Measurements from ENCODE around the gene EPB41L4A.
"Not testable (repeated sequence)": the region's sequence is repeated elsewhere in the genome, so short reads cannot be mapped to it uniquely, and the experiment has no call there.

Gene EPB41L4A, protein sequence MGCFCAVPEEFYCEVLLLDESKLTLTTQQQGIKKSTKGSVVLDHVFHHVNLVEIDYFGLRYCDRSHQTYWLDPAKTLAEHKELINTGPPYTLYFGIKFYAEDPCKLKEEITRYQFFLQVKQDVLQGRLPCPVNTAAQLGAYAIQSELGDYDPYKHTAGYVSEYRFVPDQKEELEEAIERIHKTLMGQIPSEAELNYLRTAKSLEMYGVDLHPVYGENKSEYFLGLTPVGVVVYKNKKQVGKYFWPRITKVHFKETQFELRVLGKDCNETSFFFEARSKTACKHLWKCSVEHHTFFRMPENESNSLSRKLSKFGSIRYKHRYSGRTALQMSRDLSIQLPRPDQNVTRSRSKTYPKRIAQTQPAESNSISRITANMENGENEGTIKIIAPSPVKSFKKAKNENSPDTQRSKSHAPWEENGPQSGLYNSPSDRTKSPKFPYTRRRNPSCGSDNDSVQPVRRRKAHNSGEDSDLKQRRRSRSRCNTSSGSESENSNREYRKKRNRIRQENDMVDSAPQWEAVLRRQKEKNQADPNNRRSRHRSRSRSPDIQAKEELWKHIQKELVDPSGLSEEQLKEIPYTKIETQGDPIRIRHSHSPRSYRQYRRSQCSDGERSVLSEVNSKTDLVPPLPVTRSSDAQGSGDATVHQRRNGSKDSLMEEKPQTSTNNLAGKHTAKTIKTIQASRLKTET

DNA sequence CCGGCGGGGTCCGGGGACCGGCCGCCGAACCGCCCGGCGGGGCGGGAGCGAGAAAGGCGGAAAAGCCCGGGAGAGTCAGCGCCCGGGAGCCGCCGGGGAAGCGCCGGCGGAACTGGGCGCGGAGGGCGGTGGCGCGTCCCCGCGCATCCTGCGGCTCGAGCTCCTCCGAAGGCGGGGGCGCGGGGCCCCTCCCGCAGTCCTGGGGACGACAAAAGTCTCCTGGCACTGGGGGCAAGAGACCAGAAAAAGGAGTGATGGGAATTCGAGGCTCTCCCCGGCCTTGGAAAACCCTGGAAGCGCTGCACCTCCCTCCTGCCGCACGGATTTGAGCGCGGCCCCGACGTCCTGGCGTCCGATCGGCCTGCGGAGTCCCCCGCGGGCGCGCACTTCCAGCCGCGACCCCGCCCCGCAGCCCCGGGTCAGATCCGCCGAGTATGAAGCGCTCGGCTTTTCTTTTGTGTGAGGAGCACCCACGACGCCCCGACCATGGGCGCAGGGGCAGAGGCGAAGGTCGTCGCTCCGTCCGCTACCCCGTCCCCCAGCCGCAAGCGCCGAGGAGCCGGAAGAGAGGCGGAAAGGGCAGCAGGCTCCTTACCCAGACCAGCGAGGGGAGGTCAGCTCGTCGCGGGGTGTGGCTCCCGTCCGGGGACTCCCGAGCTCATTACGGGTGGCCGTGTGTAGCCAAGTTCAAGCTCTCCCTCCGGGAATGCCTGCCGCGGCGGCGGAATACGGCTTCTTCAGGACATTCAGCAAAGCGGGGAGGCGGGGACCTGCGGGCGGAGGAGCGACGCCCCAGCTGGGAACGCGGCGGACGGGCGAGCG lies at the start of gene EPB41L4A:
TSS of gene EPB41L4A (minus strand) at position 114 of the 822 bp plus-strand sequence. CDS start 238 bp downstream, outside the sequence.
- no peak for FAIRE-seq

DNA sequence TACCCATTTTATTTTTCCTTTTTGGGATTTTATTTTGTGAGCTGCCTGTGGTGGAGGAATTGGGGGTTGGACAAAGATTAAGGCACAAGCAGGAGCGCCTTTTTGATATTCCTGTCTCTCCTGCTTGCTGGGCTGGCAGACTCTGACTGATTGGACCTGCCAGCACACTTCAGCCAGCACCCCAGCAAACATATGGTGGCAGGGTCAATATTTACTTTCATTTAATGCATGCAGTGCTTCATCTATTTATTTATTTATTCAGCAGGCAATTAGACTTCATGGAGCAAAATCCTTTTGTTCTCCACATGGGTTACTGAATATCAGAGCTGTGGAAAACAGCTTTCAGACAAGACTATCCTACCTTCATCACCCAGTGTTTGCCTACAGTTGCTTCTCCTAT lies 48.4 kb upstream of the EPB41L4A start:
- FAIRE-seq: no peak

DNA sequence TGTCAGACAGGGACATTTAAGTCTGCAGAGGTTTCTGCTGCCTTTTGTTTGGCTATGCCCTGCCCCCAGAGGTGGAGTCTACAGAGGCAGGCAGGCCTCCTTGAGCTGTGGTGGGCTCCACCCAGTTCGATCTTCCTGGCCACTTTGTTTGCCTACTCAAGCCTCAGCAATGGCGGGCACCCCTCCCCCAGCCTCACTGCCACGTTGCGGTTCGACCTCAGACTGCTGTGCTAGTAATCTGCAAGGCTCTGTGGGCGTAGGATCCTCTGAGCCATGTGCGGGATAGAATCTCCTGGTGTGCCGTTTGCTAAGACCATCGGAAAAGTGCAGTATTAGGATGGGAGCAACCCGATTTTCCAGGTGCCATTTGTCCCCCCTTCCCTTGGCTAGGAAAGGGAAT lies 47.2 kb upstream of the EPB41L4A start:
- FAIRE-seq: not testable (repeated sequence)

DNA sequence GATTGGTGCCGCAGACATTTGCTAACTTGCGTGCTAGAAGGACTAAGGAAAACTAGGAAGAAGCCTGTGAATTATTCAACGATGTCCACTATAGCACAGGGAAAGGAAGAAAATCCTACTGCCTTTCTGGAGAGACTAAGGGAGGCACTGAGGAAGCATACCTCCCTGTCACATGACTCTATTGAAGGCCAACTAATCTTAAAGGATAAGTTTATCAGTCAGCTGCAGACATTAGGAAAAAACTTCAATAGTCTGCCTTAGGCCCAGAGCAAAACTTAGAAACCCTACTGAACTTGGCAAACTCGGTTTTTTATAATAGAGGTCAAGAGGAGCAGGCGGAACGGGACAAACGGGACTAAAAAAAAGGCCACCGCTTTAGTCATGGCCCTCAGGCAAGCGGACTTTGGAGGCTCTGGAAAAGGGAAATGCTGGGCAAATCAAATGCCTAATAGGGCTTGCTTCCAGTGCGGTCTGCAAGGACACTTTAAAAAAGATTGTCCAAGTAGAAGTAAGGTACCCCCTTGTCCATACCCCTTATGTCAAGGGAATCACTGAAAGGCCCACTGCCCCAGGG lies 28.2 kb upstream of the EPB41L4A start:
- not testable (repeated sequence) for FAIRE-seq

DNA sequence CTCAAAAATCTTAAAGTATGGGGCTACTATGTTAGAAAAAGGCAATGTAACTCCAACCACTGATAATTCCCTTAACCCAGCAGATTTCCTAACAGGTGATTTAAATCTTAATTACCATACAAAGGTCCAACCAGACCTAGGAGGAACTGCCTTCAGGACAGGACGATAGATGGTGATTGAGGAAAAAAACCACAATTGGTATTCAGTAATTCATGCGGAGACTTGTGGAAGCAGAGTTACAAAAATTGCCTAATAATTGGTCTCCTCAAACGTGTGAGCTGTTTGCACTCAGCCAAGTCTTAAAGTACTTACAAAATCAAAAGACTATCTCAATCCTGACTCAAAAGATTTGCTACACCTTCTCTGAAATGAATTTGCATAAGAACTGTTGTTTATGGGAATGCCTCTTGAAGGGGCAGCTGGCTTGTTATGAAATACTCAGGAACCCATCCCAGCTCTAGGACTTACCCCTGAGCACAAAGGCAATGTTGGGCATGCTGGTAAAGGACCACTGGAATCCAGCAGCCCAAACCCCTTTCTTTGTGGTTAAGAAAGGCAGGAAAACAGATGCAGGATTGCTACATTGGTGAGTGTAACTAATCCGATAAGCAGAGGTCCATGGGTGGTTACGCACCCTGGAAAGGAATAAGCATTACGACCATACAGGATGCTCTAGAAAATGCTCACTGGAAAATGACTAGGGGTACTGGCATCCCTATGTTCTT lies 26.7 kb upstream of the EPB41L4A start:
- FAIRE-seq: no peak

- FAIRE-seq: not testable (repeated sequence)
These were observed 24.9 kb upstream of the EPB41L4A start for GRCh38 chr5:112443932-112444331.

- no peak for FAIRE-seq
These were observed 21.0 kb upstream of the EPB41L4A start for GRCh38 chr5:112440031-112440430.

DNA sequence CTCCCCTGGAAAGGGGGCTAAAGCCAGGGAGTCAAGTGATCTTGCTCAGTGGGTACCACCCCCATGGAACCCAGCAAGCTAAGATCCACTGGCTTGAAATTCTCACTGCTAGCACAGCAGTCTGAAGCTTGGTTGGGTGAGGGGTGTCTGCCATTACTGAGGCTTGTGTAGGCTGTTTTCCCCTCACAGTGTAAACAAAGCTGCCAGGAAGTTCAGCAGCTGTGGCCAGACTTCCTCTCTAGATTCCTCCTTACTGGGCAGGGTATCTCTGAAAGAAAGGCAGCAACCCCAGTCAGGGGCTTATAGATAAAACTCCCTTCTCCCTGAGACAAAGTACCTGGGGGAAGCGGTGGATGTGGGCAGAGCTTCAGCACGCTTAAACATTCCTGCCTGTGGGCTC lies 17.1 kb upstream of the EPB41L4A start:
- FAIRE-seq: no peak

DNA sequence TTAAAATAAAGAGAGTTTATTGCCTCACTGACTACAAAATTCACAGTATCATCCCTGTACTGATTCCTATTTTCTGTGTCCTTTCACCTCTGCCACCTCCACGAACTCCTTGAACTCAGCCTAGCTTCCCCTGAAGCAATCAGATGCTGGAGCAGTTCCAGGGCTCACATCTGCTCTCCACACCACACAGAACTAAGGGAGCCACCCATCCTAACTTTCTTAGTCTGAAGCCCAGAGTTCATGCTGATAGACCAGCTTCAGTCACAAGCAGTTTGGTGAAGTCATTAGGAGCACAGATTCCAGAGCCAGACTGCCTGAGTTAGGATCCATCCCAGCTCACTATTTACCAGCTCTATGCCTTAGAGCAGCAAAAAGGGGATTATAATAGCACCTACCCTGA lies 15.6 kb upstream of the EPB41L4A start:
- no peak for FAIRE-seq

GRCh38 chr5:112426202-112426601 lies 7.1 kb upstream of the EPB41L4A start:
- FAIRE-seq: not testable (repeated sequence)

DNA sequence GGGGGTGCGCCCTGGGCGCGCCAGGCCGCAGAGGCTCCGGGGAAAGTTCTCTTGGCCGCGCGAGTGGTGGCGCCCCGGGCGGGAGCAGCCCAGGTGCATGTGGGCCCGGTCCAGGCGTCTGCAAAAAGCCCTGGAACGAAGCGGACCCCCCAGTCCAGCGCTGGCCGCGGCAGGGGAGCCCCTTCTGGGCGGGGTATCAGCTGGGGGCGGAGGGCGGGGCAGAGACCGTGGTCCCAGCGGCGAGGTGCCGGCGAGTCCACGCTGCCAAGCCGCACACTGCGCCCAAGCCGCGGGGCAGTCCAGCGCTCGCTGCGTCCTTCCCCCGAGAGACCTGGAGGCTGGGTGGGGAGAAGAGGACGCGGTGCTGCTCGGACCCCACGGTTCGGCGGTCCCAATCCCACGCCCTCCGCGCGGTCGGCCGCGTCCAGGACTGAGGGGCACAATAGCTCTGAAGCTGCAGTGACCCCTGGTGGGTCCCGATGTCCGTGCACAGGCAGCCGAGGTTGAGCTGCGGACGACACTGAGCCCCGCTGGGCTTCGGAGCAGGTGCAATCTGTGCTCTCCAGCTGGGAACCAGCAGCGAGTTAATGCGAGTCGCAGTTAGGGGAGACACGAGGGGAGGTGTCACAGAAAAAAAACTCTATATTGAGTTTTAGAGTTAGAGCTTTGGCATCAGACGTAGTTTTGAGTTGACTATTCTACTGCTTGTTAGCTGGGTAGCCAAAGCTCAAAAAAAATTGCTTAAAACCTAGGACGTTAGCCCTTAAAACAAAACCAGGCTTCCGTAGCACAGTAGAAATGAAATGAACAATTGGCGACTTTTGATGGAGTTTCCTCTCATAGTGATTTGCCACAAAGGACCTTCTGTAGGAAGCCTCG lies 1.1 kb upstream of the EPB41L4A start:
- FAIRE-seq: no peak

DNA sequence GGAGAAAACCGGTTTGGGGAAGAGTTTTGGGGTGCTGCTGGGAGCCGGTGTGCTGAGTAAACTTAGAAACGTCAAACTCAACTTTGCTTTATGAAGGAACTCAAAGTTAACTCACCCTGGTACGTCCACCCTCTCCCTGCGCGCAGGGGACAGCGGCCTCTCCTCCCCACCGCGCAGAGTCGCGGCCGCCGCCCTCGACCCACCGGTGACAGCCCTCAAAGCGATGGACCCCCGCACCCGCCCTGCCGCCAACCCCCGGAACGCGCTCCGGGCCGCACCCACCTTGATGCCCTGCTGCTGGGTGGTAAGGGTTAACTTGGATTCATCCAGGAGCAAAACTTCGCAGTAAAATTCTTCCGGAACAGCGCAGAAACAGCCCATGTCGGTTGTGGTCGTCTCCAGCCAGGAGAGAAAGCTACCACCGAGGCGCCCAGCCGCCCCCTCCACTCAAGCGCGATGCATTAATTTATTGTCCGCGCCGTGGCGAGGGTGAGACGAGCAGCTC lies 366 bp downstream of the EPB41L4A start:
- FAIRE-seq: no peak

DNA sequence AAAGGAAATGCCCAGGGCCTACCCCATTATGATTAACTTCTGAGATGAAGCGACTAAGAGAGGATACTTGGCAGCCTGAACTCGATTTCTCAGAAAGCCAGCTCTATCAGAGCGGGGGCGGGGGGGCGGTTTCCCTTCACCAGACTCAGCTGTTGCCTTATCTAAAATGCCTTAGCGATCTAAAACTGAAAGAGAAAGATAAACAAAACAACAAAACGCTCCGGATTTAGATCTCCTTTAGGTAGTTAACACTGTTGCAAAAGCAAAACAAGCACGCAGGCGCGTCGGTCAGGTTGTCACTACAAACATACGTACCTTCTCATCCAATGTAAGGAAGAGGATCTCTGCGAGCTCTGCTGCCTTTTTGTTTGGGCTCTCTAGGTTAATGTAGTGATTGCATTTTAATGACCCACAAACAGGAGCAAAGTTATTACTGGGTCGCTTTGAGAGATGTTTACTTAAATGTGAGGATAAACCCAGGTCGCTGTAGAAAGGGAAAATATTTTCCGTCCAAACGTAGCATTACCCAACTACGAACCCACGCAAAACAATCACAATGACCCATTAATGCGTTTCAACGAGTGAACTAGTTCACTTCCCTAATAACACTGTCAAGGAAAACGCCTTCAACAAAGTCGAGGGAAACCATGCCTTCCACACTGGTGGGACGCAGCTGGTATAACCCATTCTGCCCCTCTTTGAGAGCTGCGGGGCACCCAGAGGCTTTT lies 982 bp downstream of the EPB41L4A start:
- no peak for FAIRE-seq

DNA sequence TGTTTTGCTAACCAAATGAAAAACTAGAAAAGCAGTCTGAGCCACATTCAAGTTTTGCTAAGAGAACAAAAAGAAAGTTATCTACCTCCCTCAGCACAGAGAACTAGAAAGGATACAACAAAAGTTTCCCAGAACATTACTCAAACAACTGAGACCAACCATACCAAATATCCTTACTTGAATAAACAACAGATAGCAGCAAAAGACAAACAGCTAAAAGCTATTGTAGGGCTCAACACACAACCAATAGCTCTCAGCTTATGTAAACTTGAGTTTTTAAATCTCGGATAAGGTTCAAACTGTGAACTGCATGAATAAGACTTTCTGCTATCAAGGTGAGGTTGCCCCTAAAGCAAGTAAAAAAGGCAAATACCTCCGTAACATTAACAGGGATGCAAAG lies 3.5 kb downstream of the EPB41L4A start:
- FAIRE-seq: no peak

- FAIRE-seq: no peak
These were observed 5.5 kb downstream of the EPB41L4A start for GRCh38 chr5:112413611-112414010.

GRCh38 chr5:112412346-112412745 lies 6.7 kb downstream of the EPB41L4A start:
- no peak for FAIRE-seq

GRCh38 chr5:112411903-112412302 lies 7.2 kb downstream of the EPB41L4A start:
- FAIRE-seq: no peak

DNA sequence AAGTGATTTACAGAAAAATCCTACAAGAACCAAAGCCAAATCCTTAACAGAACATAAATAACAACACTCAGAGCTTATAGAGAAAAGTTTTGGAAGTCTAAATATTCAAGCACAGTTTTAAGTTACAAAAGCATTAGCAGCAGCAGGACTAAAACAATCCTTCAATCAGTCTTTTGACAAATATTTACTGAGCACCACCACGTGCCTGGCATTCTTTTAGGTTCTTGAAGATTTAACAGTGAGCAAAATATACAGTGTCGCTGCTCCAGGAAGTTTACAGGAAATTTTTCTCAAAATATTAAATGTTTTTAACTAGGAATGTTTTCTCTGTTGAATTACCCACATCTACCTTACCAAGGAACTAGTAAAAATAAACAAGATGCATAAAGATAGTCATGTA lies 11.4 kb downstream of the EPB41L4A start:
- no peak for FAIRE-seq

DNA sequence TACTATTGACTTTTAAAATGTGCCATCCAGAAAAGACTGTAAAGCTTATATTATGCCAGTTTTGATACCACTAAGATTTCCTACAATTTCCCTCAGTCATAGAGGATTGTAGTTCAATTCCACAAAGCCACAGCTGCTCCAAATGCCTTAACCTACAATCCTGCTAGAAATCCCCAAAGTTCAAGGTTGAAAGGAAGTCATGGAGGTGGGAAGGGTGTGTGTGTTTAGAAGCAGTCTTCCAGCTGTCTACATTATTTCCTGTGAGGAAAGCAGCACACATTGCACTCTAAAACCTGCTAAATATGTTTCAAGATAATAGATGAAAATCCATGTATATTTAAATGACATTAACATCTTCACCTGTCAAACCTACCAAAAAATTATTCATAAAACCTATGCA lies 11.8 kb downstream of the EPB41L4A start:
- FAIRE-seq: no peak

- FAIRE-seq: no peak
These were observed 16.0 kb downstream of the EPB41L4A start for GRCh38 chr5:112403069-112403468.
